NCI-H524 (cell line): Measurements from ENCODE around the gene MOXD1.
A peak's percentile ranks its signal among the peaks of the same experiment; 100 is the strongest.
"Not testable (repeated sequence)": the region's sequence is repeated elsewhere in the genome, so short reads cannot be mapped to it uniquely, and the experiment has no call there.

ENCODE experiments used
- DNase-seq, 2 experiments: peaks; one replicate each; lab custom pipeline; 2025; lab: John Stamatoyannopoulos, UW

MOXD1 gene

DNA sequence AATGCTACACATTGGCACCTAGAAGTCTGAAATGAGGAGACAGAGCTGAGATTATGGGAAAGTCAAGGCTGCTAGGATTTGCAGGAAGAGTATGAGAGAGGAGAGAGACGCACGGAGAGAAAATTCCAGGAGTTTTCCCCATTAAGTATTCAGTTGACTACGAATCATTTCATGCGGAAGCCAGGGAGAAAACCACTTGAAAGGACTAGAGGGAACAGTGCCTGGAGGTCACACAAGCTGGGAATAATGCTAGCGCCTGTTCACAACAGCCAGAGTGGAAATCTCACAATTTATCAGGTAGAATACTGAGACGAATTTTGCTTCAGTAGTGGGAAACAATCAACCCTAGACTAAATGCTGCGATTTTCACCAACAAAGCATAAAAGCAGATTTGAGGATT, 118.6 kb downstream of the MOXD1 start:
- DNase-seq, result no peak

- DNase-seq, result no peak
These were observed 120.8 kb downstream of the MOXD1 start for GRCh38 chr6:132280436-132280835.

- peak; percentile 70 to 85 for DNase-seq
These were observed 121.6 kb downstream of the MOXD1 start for GRCh38 chr6:132279592-132280139.

DNA sequence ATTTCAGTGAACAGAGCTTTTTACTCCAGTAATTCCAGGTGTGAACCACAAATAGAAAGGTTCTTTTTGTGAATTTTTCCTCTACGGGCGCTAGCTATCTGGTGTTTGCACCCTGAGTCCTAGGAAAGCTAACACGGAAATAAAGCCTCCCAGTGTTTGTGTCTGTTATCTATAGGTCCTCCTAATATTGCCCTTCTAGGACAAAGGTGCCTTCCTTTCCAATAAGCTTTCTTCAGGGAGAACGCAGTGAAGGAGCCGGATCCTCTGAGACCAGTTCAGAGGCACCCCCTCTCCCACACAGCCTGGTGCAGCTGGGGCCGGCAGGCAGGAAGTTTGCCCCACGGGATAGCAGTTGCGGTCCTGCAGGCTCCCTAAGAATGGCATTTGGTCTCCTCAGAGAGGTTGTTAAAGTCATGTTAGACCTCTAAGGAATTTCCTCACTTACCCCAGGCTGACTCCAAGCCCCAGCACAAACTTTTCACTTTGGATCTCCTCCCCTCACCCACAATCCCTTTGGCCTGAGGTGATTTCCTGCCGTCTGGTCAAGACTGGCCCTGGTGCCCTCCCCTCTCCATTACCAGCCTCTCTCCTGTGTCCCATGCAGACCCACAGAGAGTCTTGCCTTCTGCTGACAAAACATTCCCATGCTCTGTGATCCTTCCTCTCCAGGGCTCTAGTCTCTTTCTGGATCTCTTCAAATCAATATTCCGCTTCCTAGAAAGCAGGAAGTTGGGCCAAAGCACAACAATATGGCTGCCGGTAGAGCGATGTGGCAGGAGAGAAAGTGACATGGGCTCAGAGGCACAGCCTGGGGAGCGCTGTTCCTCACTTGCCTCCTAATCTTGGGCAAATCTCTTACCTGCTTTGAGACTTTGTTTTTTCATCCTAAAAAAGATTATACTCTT, 126.0 kb downstream of the MOXD1 start:
- no peak for DNase-seq

DNA sequence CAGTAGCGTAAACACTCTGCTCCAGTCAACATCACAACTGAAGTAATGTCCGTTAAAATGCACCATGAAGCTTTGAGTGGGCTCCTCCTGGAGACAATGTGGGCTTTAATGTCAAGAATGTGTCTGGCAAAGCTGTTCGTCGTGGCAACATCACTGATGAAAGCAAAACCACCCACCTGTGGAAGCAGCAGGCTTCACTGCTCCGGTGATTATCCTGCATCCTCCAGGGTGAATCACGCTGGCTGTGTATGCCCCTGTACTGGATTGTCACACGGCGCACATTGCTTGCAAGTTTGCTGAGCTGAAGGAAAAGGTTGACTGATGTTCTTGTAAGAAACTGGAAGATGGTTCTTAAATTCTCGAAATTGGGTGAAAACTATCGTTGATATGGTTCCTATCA, 128.5 kb downstream of the MOXD1 start:
- DNase-seq, result no peak

GRCh38 chr6:132270726-132271402, 130.4 kb downstream of the MOXD1 start:
- DNase-seq, result no peak

- not testable (repeated sequence) for DNase-seq
These were observed 132.6 kb downstream of the MOXD1 start for GRCh38 chr6:132268666-132269065.

GRCh38 chr6:132268209-132268608, 133.1 kb downstream of the MOXD1 start:
- DNase-seq, result no peak

DNA sequence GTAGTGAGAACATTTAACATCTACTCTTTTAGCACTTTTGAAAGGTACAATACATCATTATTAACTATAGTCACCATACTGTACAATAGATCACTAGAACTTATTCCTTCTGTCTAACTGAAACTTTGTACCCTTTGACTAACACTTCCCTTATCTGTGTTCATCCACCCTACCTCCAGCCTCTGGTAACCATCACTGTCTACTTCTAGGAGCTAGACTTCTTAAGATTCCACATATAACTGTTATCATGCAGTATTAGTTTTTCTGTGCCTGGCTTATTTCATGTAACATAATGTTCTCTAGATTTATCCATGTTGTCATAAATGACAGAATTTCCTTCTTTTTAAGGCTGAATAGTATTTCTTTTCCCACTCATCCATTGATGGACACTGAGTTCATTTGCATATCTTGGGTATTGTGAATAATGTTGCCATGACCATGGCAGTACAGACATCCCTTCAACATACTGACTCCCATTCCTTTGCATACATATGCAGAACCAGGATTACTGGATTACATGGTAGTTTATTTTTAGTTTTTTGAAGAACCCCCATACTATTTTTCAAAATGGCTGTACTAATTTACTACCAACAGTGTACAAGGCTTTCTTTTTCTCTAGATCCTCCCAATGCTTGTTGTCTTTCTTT, 135.7 kb downstream of the MOXD1 start:
- no peak for DNase-seq

DNA sequence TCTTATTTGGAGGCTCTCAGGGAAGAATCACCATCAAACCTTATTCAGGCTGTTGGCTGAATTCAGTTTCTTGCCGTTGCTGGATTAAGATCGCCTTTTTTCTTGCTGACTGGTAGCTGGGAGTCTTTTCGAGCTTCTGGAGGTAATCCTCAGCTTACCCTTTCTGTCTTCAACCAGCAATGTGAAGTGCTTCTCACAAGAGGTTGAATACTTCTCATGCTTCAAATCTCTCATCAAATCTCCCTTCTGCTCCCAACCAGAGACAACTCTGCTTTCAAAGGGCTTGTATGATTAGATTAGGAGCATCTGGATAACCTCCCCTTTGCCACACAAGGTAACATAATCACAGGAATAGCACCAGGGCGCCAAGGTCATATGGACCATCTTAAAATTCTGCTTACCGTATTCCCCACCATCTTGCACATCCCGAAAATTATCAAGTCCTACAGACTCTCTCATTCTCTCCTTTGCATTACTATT, 137.2 kb downstream of the MOXD1 start:
- no peak for DNase-seq

GRCh38 chr6:132261354-132261753, 139.9 kb downstream of the MOXD1 start:
- peak in 1 of 2 experiments; percentile 55 for DNase-seq

GRCh38 chr6:132259070-132259469, 142.2 kb downstream of the MOXD1 start:
- DNase-seq, result peak in 1 of 2 experiments; percentile 17

DNA sequence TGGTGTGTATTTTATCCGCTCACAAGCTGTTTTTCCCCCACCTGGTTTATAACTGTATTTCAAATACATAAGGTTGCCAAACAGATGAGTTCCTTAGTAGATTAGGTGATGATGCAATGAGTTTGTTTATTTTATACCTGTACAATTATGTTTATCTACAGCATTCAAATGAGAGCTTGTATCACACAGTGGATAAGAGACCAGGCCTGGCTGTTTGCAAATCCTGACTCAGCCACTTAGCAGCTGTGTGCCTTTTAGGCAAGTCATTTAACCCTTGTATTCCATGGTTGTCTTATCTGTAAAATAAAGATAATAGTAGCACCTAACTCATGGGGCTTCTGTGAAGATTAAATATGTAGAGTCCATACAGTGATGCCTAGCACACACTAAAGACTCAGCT, 143.7 kb downstream of the MOXD1 start:
- no peak for DNase-seq

- no peak for DNase-seq
These were observed 144.8 kb downstream of the MOXD1 start for GRCh38 chr6:132256457-132256856.

DNA sequence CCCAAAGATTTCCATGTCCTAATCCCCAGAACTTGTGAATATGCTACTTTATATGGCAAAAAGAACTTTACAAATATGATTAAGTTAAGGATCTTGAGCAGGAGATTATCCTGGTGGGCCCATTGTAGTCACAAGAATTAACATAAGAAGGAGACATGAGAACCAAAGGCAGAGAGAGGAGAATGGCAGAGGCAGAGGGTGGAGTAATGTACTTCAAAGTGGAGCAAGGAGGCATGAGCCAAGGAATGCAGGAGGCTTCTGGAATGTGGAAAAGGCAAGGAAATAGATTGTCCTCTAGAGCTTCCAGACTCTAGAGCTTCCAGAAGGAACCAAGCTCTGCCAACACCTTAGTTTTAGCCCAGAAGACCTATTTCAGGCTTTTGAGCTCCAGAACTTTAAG, 147.4 kb downstream of the MOXD1 start:
- no peak for DNase-seq

DNA sequence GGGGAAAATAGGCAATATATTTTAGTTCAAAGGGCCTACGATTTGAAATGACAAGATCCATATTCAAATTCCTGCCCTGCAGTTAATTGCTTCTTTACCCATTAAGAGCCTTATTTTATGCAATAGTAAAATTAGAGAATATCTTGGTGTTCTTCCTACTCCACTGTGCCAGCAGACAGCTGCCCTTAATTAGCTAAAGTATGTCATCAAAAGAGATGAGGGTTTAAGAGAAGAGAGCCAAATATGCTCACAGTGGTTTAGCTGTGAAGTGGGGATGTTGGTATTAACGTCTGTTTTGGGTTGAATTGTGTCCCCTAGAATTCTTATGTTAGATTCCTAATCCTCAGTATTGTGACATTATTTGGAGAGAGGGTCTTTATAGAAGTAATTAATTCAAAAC, 148.1 kb downstream of the MOXD1 start:
- peak; percentile 46 to 68 for DNase-seq

DNA sequence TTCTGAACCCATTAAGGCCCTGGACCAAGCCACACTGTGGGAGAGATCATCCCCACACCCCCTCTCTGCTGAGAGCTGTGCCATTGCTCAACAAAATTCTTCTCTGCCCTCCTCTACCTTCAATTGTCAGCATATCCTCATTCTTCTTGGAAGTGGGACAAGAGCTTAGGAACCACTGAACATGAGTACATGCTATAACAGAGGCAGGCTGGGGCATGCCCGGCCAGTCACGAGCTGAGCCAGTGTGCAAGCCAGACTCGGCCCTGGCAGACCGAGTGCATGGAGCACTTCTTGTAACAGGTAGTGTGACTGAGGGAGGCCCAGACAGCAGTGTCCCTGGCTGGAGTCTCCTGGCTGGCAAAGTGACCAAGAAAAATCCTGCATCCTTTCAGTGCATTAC, 149.2 kb downstream of the MOXD1 start:
- no peak for DNase-seq

- DNase-seq, result no peak
These were observed 149.6 kb downstream of the MOXD1 start for GRCh38 chr6:132251711-132252110.

GRCh38 chr6:132247381-132248159, 153.7 kb downstream of the MOXD1 start:
- DNase-seq, result no peak

- DNase-seq, result no peak
These were observed 154.5 kb downstream of the MOXD1 start for GRCh38 chr6:132246632-132247270.

DNA sequence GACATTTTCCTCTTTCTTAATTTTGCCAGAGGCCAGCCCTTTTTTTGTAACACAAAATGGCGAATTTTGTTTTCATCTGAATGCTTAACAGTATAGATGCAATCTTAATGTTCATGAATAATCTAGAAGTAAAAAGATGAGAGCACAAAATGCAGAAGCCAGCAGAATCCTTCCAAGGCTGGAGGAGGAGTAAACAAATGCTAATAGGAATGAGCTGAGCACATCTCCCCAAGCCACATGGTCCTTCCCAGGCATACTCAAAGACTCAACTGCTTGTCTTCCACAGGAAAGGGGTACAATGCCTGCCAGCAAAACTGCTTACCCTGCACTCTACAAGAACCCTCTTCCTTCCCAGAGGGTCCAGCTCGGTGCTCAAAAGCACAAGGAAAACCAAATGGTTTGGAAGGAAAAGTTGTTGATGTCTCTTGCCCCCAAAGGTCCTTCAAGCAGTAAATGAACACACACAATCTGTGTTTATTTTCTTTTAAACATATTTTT, 155.1 kb downstream of the MOXD1 start:
- DNase-seq, result no peak
